Fibroblast of villous mesenchyme (primary cell): ENCODE results near the gene DNM3. TPM values are rescaled to one million over a fixed set of nuclear protein-coding genes. Genes with fewer than 3 reads are reported as not detected.

Source experiments
- DNase-seq: peaks from one replicate; pipeline ENCODE4 v3.0.0-alpha.2; 2010; ENCODE audit warnings: low read depth
- H3K4me3 ChIP-seq: 2 replicates; pipeline ENCODE4 v1.5.1; 2011; ENCODE audit warnings: low read depth, mild to moderate bottlenecking, low read length
- total RNA-seq: library from RNA; depleted of rRNA; stranded (reverse); fragments of >200 nt; gene quantifications from 2 replicates; pipeline ENCODE4 v1.2.3, GENCODE V29; 2012
- TF ChIP-seq, protein P1 (sequence below): IDR thresholded peaks from 2 replicates; pipeline ENCODE4 v1.5.1; 2012; ENCODE audit warnings: low read depth, mild to moderate bottlenecking, low read length; ENCODE audit not compliant: insufficient read depth

Gene DNM3
- total RNA-seq, 1 donor, result 2.2 TPM

DNA sequence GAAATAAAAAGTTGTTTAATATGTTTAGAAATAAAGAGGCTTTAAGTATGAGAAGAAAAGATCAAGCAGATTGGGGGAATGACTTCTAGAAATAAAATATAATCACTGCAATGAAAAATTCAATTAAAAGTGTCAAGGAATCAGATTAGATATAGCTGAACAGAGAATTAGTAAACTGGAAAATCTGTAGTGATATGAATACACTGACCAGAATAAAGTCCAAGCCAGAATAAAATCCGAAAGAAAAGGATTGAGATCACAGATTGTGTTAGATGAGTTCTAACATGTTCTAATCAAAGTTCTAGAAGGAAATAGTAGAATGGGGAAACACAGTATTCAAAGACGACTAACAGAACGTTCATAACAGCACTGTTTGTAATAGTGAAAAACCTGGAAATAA, 506.1 kb downstream of the DNM3 start:
- DNase-seq, result no peak
- no peak overlapping the region for H3K4me3 ChIP-seq
- TF ChIP-seq, protein P1, sequence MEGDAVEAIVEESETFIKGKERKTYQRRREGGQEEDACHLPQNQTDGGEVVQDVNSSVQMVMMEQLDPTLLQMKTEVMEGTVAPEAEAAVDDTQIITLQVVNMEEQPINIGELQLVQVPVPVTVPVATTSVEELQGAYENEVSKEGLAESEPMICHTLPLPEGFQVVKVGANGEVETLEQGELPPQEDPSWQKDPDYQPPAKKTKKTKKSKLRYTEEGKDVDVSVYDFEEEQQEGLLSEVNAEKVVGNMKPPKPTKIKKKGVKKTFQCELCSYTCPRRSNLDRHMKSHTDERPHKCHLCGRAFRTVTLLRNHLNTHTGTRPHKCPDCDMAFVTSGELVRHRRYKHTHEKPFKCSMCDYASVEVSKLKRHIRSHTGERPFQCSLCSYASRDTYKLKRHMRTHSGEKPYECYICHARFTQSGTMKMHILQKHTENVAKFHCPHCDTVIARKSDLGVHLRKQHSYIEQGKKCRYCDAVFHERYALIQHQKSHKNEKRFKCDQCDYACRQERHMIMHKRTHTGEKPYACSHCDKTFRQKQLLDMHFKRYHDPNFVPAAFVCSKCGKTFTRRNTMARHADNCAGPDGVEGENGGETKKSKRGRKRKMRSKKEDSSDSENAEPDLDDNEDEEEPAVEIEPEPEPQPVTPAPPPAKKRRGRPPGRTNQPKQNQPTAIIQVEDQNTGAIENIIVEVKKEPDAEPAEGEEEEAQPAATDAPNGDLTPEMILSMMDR, result no peak

DNA sequence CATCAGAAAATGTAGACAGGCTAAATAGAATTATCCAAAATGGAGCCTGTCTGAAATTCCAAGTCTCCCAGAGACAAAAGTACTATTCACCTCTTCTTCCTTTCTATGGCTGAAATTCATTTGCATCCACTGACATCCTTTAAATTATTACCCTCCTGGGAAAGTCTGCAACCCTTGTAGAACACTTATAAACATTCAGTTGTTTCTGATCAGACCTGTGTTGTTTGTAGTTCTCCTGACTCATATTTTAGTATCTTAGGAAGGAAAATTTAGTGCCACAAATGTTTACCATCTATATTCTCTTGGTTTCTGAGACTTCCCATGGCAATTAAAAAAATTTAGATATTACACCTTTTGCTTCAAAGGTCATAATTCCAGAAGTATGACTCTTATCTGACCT, 509.6 kb downstream of the DNM3 start:
- no peak for DNase-seq
- TF ChIP-seq, protein P1, result no peak
- H3K4me3 ChIP-seq, result no peak overlapping the region

GRCh38 chr1:172351346-172351745, 510.0 kb downstream of the DNM3 start:
- H3K4me3 ChIP-seq, result no peak overlapping the region
- peak; percentile 77 for DNase-seq
- TF ChIP-seq, protein P1, result no peak

- H3K4me3 ChIP-seq, result no peak overlapping the region
- TF ChIP-seq, protein P1, result no peak
- DNase-seq, result peak; percentile 73
Measured at GRCh38 chr1:172351754-172352161, 510.5 kb downstream of the DNM3 start.

DNA sequence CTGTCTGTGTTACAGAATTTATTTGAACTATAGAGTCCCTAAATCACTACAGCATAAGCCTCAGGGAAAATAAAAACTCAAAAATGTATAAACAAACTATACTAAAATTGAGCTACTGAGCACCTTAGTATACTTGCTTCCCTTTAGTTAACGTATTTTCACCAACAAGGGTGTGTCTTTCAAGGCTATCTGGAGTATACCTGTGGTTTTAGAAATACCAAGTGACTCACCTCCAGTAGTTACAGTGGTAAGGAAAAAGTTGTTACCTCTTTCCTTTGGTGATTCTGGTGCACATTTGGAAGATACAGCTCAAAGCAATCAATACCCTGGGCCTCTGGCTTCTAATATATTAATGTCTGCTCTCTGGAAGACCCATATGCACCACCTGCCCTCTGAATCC, 511.1 kb downstream of the DNM3 start:
- no peak overlapping the region for H3K4me3 ChIP-seq
- no peak for DNase-seq
- TF ChIP-seq, protein P1, result no peak

DNA sequence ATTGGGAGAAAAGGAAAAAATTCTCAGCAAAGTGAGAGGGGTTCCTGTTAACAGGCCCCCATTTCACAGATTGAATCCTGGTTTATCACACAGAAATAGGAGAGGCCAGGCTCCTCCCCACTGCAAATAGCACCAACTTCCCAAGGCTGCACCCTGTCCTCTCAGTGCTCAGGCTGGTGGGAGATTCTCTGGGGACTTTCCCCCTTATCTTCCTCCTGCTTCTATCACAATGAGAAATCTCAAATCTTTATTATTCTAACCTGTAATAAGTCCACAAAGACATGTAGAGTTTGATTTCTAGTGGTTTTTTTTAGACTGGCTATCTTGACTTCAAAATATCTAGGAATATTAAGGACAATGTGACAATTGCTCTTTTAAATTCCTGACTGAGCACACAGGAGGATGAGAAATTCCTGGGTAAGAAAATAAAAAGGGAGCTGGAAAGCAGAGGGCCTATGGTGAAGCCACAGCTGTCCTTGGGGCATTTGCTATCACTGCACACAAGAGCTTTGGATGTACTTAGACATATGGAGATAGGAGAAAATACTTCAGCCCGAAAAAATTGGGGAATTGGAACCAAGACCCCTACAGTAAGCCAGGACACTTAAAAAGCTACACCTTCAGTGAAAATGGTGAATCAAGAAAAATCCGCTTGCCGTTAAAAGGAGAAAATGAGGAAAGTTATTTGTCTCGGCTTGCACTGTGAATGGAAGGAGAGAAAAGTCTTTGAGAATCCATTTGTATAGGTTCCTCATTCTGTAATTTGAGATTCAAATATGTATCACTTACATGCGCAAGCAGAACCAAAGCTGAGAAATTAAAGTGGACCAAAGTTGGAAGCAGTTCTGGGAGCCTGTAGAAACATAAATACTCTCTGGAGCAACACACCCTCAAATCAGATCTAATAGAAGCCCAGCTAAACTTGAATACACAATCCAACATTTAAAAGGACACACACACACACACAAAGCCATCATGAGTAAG, 513.3 kb downstream of the DNM3 start:
- TF ChIP-seq, protein P1, result no peak
- DNase-seq, result no peak
- no peak overlapping the region for H3K4me3 ChIP-seq
